SIG-M5 (cell line): ENCODE results near the gene AZIN2.
"Not testable (repeated sequence)": the region's sequence is repeated elsewhere in the genome, so short reads cannot be mapped to it uniquely, and the experiment has no call there.

Experiments
- DNase-seq: peaks from one replicate; lab custom pipeline; 2025; lab: John Stamatoyannopoulos, UW

AZIN2 gene

GRCh38 chr1:33127001-33127823, 46.3 kb downstream of the AZIN2 start:
- DNase-seq, result peak; percentile 94

- no peak for DNase-seq
These were observed 47.8 kb downstream of the AZIN2 start for GRCh38 chr1:33128781-33129180.

- no peak for DNase-seq
These were observed 49.3 kb downstream of the AZIN2 start for GRCh38 chr1:33130297-33130696.

GRCh38 chr1:33131191-33131590, 50.2 kb downstream of the AZIN2 start:
- DNase-seq, result no peak

- no peak for DNase-seq
These were observed 51.6 kb downstream of the AZIN2 start for GRCh38 chr1:33132549-33132948.

GRCh38 chr1:33133478-33134105, 52.6 kb downstream of the AZIN2 start:
- DNase-seq, result no peak

GRCh38 chr1:33136041-33136440, 55.1 kb downstream of the AZIN2 start:
- not testable (repeated sequence) for DNase-seq

- no peak for DNase-seq
These were observed 56.8 kb downstream of the AZIN2 start for GRCh38 chr1:33137800-33138199.

- no peak for DNase-seq
These were observed 59.5 kb downstream of the AZIN2 start for GRCh38 chr1:33140153-33141149.

- no peak for DNase-seq
These were observed 60.3 kb downstream of the AZIN2 start for GRCh38 chr1:33141216-33141615.

- no peak for DNase-seq
These were observed 60.8 kb downstream of the AZIN2 start for GRCh38 chr1:33141781-33142180.

- DNase-seq, result no peak
These were observed 61.6 kb downstream of the AZIN2 start for GRCh38 chr1:33142483-33143064.

- DNase-seq, result no peak
These were observed 62.2 kb downstream of the AZIN2 start for GRCh38 chr1:33143176-33143575.

GRCh38 chr1:33143698-33144097, 62.7 kb downstream of the AZIN2 start:
- no peak for DNase-seq

GRCh38 chr1:33146003-33146402, 65.0 kb downstream of the AZIN2 start:
- DNase-seq, result no peak

GRCh38 chr1:33147275-33147996, 66.5 kb downstream of the AZIN2 start:
- no peak for DNase-seq

GRCh38 chr1:33147997-33148314, 67.0 kb downstream of the AZIN2 start:
- DNase-seq, result no peak

- no peak for DNase-seq
These were observed 67.7 kb downstream of the AZIN2 start for GRCh38 chr1:33148615-33149014.

- DNase-seq, result no peak
These were observed 68.7 kb downstream of the AZIN2 start for GRCh38 chr1:33149453-33150190.

GRCh38 chr1:33150522-33150921, 69.6 kb downstream of the AZIN2 start:
- DNase-seq, result no peak

GRCh38 chr1:33151116-33151515, 70.2 kb downstream of the AZIN2 start:
- no peak for DNase-seq
